Measurements from ENCODE around the gene VAMP7.
"Not testable (repeated sequence)": the region's sequence is repeated elsewhere in the genome, so short reads cannot be mapped to it uniquely, and the experiment has no call there.

Gene VAMP7

GRCh38 chrX:155983326-155983725 lies 102.2 kb downstream of the VAMP7 start:
- no peak overlapping the region for H3K4me2 ChIP-seq
- no peak overlapping the region for H3K4me3 ChIP-seq
- no peaks in the 10 kb centered on the region for H3K4me1 ChIP-seq
- no peaks in the 10 kb centered on the region for H3K27me3 ChIP-seq
- H3K27ac ChIP-seq: no peak overlapping the region
- no peaks in the 10 kb centered on the region for H4K20me1 ChIP-seq
- no peak overlapping the region for H3K9ac ChIP-seq
- TF ChIP-seq Cebpa-rat (IDR thresholded peaks at IDR 0.05): no peak
- peaks cover 26% of the 10 kb centered on the region for H3K9me3 ChIP-seq
- H3K36me3 ChIP-seq: no peaks in the 10 kb centered on the region

- no peaks in the 10 kb centered on the region for H4K20me1 ChIP-seq
- no peak for TF ChIP-seq Cebpa-rat (IDR thresholded peaks at IDR 0.05)
- H3K4me1 ChIP-seq: no peaks in the 10 kb centered on the region
- no peaks in the 10 kb centered on the region for H3K36me3 ChIP-seq
- no peak overlapping the region for H3K27ac ChIP-seq
- no peaks in the 10 kb centered on the region for H3K27me3 ChIP-seq
- H3K9me3 ChIP-seq: peaks cover 26% of the 10 kb centered on the region
- no peak overlapping the region for H3K4me3 ChIP-seq
- no peak overlapping the region for H3K9ac ChIP-seq
- H3K4me2 ChIP-seq: no peak overlapping the region
Observed at GRCh38 chrX:155985208-155985607, 104.1 kb downstream of the VAMP7 start.

GRCh38 chrX:155986995-155987394 lies 105.8 kb downstream of the VAMP7 start:
- not testable (repeated sequence) for H3K4me3 ChIP-seq, H4K20me1 ChIP-seq, H3K36me3 ChIP-seq, H3K4me1 ChIP-seq, H3K9ac ChIP-seq, H3K27me3 ChIP-seq, H3K4me2 ChIP-seq, H3K27ac ChIP-seq
- H3K9me3 ChIP-seq: peaks cover 26% of the 10 kb centered on the region

- H3K4me3 ChIP-seq: no peak overlapping the region
- peaks cover 10% of the 10 kb centered on the region; the same call in 1 of the 2 replicates for H3K9me3 ChIP-seq
- H3K4me2 ChIP-seq: no peak overlapping the region
- H3K4me1 ChIP-seq: no peaks in the 10 kb centered on the region
- TF ChIP-seq Cebpa-rat (IDR thresholded peaks at IDR 0.05): no peak
- H3K9ac ChIP-seq: no peak overlapping the region
- no peaks in the 10 kb centered on the region for H4K20me1 ChIP-seq
- no peaks in the 10 kb centered on the region for H3K36me3 ChIP-seq
- H3K27me3 ChIP-seq: no peaks in the 10 kb centered on the region
- H3K27ac ChIP-seq: no peak overlapping the region
Observed at GRCh38 chrX:155988859-155989258, 107.7 kb downstream of the VAMP7 start.

Measured in BLaER1 (cell line).